Parathyroid adenoma (tissue), 2 donors: ENCODE results near the gene ROBO3.

Source experiments
- H2AFZ ChIP-seq: fragments of 300-600 bp; sonication (generic); one replicate; pipeline ENCODE4 v1.7.0; 2017; ENCODE audit warnings: antibody characterized with exemption, mild to moderate bottlenecking
- H3K27ac ChIP-seq: fragments of 300-600 bp; sonication (generic); one replicate; pipeline ENCODE4 v1.7.0; 2017
- H3K27me3 ChIP-seq: fragments of 300-600 bp; sonication (generic); one replicate; pipeline ENCODE4 v1.7.0; 2017; ENCODE audit warnings: low read length; ENCODE audit not compliant: control insufficient read depth, insufficient read depth
- H3K36me3 ChIP-seq: fragments of 300-600 bp; sonication (generic); one replicate; pipeline ENCODE4 v1.7.0; 2017; ENCODE audit warnings: low read length; ENCODE audit not compliant: control insufficient read depth, insufficient read depth
- H3K4me1 ChIP-seq: fragments of 300-600 bp; sonication (generic); one replicate; pipeline ENCODE4 v1.7.0; 2017; ENCODE audit warnings: control low read depth
- H3K4me2 ChIP-seq: fragments of 300-600 bp; sonication (generic); one replicate; pipeline ENCODE4 v1.7.0; 2017; ENCODE audit warnings: low read length
- H3K4me3 ChIP-seq: fragments of 300-600 bp; sonication (generic); one replicate; pipeline ENCODE4 v1.7.0; 2017; ENCODE audit warnings: low read depth, low read length
- H3K79me2 ChIP-seq: fragments of 300-600 bp; sonication (generic); one replicate; pipeline ENCODE4 v1.7.0; 2017; ENCODE audit warnings: control low read depth
- H3K9ac ChIP-seq: fragments of 300-600 bp; sonication (generic); one replicate; pipeline ENCODE4 v1.7.0; 2017; ENCODE audit warnings: mild to moderate bottlenecking
- H3K9me3 ChIP-seq: fragments of 300-600 bp; sonication (generic); one replicate; pipeline ENCODE4 v1.7.0; 2017; ENCODE audit warnings: low read length; ENCODE audit not compliant: control insufficient read depth
- CTCF ChIP-seq: fragments of 300-600 bp; sonication (generic); IDR thresholded peaks from one replicate; pipeline ENCODE4 v1.7.0; 2017; ENCODE audit warnings: antibody characterized with exemption, mild to moderate bottlenecking
- donor health status: primary hyperparathyroidism.

The ROBO3 gene

GRCh38 chr11:124875943-124876817, 10.9 kb downstream of the ROBO3 start:
- peak; percentile 59 for TF ChIP-seq CTCF
- H3K9me3 ChIP-seq = no peaks in the 10 kb centered on the region
- peak overlapping the region; percentile 75 for H3K4me2 ChIP-seq
- no peaks in the 10 kb centered on the region for H3K4me1 ChIP-seq
- H3K36me3 ChIP-seq = no peaks in the 10 kb centered on the region
- H3K9ac ChIP-seq = no peak overlapping the region
- peak overlapping the region; percentile 90 for H2AFZ ChIP-seq
- no peaks in the 10 kb centered on the region for H3K27me3 ChIP-seq
- peak overlapping the region; percentile 78 for H3K27ac ChIP-seq
- no peaks in the 10 kb centered on the region for H3K79me2 ChIP-seq
- peak overlapping the region; percentile 50 for H3K4me3 ChIP-seq

DNA sequence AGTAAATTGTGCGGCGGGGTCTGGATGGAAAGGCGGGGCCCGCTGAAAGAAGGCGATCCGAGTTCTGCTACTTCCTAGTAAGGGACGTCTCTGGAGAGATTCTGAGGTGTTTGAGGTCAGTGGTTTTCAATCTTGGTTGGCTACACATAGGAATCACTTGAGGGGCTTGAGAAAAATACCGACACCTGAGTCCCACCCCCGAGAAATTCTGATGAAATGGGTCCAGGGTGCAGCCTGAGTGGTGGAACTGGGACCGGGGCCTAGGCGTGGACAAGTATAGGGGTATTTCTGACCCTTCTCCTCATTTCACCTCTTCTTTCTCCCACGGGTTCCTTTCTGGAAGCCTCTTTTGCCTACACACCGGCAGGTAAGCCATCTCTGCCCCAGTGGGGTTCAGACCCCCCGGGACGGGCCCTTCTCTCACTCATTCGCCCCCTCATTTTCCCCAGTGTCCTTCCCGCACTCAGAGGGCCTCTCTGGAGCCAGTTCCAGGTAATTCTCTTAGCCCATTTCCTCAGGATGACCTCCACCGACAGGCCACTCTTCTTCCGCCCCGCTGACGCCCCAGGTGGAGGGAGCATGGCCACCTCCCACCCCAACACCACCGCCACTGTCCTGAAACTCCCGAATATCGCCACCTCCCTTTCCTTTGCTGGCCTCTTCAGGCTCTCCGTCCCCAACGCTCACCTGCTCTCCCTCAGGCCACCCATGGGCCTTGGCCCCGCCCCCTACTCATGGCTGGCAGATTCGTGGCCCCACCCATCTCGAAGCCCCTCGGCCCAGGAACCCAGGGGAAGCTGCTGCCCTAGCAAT, 11.8 kb downstream of the ROBO3 start:
- Histone ChIP-seq H3K27ac (peak overlapping the region; percentile 7), H3K9ac (no peak overlapping the region), H3K4me3 (peak overlapping the region; percentile 50), H3K27me3 (no peaks in the 10 kb centered on the region), H3K9me3 (no peaks in the 10 kb centered on the region), H3K4me1 (no peaks in the 10 kb centered on the region), H3K4me2 (peak overlapping the region; percentile 75), H3K36me3 (no peaks in the 10 kb centered on the region), H2AFZ (peak overlapping the region; percentile 90), H3K79me2 (no peaks in the 10 kb centered on the region)
- TF ChIP-seq CTCF = no peak

DNA sequence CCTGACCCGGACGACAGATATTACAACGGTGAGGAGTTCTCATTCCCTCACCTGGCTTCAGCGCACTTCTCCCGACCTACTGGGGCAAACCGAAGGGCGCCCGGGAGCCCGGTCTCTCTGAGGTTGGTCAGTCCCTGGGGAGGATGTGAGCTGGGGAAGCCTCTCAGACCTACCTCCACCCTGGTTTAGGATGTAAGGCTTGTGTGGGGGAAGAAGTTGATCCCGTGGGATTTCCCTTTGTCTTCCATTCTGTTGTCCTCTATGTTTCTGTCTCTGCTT, 12.3 kb downstream of the ROBO3 start:
- H3K27ac ChIP-seq = no peak overlapping the region
- H3K9ac ChIP-seq = no peak overlapping the region
- H3K36me3 ChIP-seq = no peaks in the 10 kb centered on the region
- no peaks in the 10 kb centered on the region for H3K27me3 ChIP-seq
- no peak for TF ChIP-seq CTCF
- no peak overlapping the region for H3K4me2 ChIP-seq
- no peaks in the 10 kb centered on the region for H3K79me2 ChIP-seq
- no peak overlapping the region for H3K4me3 ChIP-seq
- no peaks in the 10 kb centered on the region for H3K9me3 ChIP-seq
- no peak overlapping the region for H2AFZ ChIP-seq
- no peaks in the 10 kb centered on the region for H3K4me1 ChIP-seq

DNA sequence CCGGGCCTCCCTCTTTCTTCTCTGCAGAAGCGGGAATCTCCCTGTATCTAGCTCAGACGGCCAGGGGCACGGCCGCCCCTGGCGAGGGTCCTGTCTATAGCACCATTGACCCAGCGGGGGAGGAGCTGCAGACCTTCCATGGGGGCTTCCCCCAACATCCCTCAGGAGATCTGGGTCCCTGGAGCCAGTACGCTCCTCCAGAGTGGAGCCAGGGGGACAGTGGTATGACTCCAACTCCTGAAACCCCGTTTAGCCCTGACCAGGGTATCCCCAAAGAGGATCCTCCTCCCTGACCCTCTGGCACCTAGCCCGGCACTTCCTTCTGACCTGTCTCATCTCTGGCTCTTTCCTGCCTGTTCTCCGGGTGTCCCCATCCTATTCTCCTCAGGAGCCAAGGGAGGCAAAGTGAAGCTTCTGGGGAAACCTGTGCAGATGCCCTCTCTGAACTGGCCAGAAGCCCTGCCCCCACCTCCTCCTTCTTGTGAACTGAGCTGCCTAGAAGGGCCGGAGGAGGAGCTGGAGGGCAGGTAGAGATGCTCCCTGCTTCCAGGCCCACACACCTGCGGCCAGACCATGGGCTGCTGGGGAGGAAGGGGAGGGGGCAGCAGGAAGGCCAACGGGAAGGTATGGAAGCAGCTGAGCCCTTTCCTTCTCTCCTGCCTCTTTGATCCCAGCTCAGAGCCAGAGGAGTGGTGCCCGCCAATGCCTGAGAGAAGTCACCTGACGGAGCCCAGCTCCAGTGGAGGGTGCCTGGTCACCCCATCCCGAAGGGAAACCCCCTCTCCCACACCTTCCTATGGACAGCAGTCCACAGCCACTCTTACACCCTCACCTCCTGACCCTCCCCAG, 12.9 kb downstream of the ROBO3 start:
- H3K9ac ChIP-seq = no peak overlapping the region
- no peak overlapping the region for H2AFZ ChIP-seq
- H3K36me3 ChIP-seq = no peaks in the 10 kb centered on the region
- H3K27ac ChIP-seq = no peak overlapping the region
- H3K4me3 ChIP-seq = no peak overlapping the region
- no peaks in the 10 kb centered on the region for H3K9me3 ChIP-seq
- no peaks in the 10 kb centered on the region for H3K4me1 ChIP-seq
- H3K27me3 ChIP-seq = no peaks in the 10 kb centered on the region
- no peaks in the 10 kb centered on the region for H3K79me2 ChIP-seq
- no peak for TF ChIP-seq CTCF
- H3K4me2 ChIP-seq = no peak overlapping the region
